ENCODE measurements around the gene OR2T33. TPM values are rescaled to one million over a fixed set of nuclear protein-coding genes. Genes with fewer than 3 reads are reported as not detected.

Gene OR2T33
- polyA plus RNA-seq, 1 experiment, result not detected

- TF ChIP-seq, protein P1, sequence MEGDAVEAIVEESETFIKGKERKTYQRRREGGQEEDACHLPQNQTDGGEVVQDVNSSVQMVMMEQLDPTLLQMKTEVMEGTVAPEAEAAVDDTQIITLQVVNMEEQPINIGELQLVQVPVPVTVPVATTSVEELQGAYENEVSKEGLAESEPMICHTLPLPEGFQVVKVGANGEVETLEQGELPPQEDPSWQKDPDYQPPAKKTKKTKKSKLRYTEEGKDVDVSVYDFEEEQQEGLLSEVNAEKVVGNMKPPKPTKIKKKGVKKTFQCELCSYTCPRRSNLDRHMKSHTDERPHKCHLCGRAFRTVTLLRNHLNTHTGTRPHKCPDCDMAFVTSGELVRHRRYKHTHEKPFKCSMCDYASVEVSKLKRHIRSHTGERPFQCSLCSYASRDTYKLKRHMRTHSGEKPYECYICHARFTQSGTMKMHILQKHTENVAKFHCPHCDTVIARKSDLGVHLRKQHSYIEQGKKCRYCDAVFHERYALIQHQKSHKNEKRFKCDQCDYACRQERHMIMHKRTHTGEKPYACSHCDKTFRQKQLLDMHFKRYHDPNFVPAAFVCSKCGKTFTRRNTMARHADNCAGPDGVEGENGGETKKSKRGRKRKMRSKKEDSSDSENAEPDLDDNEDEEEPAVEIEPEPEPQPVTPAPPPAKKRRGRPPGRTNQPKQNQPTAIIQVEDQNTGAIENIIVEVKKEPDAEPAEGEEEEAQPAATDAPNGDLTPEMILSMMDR (IDR thresholded peaks at IDR 0.05; ENCODE audit: low read depth, low read length), result no peak
- Histone ChIP-seq H3K27me3 (ENCODE audit: control insufficient read depth, insufficient read depth, low read length) (no peaks in the 10 kb centered on the region), H3K27ac (ENCODE audit: low read depth, low read length) (no peak overlapping the region), H3K9me3 (ENCODE audit: control insufficient read depth, insufficient read depth, low read length) (peaks cover 16% of the 10 kb centered on the region), H3K4me3 (ENCODE audit: low read depth, low read length) (no peak overlapping the region)
- DNase-seq (ENCODE audit: low read depth, low spot score), result no peak
- ChIA-PET POLR2A (no interaction called here), CTCF (no interaction called here)
These were observed 38.3 kb downstream of the OR2T33 start for GRCh38 chr1:248239478-248239877.

GRCh38 chr1:248231117-248231516, 46.7 kb downstream of the OR2T33 start, which contains the start of gene OR2M4:
OR2M4 (plus strand) TSS chr1:248231417; CDS start chr1:248238929, 7,512 bp downstream.
- CTCF ChIA-PET, result no interaction called here
- H3K27ac ChIP-seq (ENCODE audit: low read depth, low read length), result no peak within 1 kb of the TSS

DNA sequence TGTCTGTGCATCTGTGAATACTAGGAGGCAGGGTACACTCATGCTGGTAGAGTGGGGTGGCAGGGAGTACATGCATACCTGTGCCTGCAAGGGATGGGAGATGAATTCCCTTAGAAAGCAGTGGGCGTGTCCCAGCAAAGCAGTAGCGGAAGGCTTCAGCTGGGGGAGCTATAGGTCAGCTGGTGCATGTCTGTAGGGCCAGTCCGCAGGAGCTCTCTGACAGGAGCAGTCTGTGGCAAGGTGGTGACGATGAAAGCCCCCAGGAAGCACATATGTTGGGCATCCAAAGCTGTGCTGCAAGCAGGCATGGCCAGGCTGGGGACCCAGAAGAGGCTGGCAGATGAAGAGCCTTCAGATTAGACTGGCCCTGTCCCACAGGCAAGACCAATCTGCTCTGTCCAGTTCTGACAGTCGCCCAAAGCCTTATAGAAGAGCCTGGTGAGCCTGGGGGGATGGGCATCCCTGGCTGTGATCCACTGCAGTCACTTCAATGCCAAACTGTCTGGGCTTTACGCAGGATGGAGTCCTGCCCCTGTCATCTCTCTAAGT, 48.3 kb downstream of the OR2T33 start:
- TF ChIP-seq, protein P1 (IDR thresholded peaks at IDR 0.05; ENCODE audit: low read depth, low read length), result no peak
- Histone ChIP-seq H3K27ac (ENCODE audit: low read depth, low read length) (no peak overlapping the region), H3K27me3 (ENCODE audit: control insufficient read depth, insufficient read depth, low read length) (no peaks in the 10 kb centered on the region), H3K9me3 (ENCODE audit: control insufficient read depth, insufficient read depth, low read length) (peaks cover 19% of the 10 kb centered on the region), H3K4me3 (ENCODE audit: low read depth, low read length) (no peak overlapping the region)
- POLR2A ChIA-PET, result no interaction called here
- DNase-seq (ENCODE audit: low read depth, low spot score), result no peak
- CTCF ChIA-PET, result no interaction called here

More at GRCh38 chr1:248231117-248231516, 46.7 kb downstream of the OR2T33 start, which contains the start of gene OR2M4:
- TF ChIP-seq, protein P1 (IDR thresholded peaks at IDR 0.05; ENCODE audit: low read depth, low read length), result no peak
- POLR2A ChIA-PET, result no interaction called here
- H3K9me3 ChIP-seq (ENCODE audit: control insufficient read depth, insufficient read depth, low read length), result peaks cover 19% of the 10 kb centered on the region
- no peaks in the 10 kb centered on the region for H3K27me3 ChIP-seq (ENCODE audit: control insufficient read depth, insufficient read depth, low read length)
- DNase-seq (ENCODE audit: low read depth, low spot score), result no peak
- no peak within 1 kb of the TSS for H3K4me3 ChIP-seq (ENCODE audit: low read depth, low read length)

DNA sequence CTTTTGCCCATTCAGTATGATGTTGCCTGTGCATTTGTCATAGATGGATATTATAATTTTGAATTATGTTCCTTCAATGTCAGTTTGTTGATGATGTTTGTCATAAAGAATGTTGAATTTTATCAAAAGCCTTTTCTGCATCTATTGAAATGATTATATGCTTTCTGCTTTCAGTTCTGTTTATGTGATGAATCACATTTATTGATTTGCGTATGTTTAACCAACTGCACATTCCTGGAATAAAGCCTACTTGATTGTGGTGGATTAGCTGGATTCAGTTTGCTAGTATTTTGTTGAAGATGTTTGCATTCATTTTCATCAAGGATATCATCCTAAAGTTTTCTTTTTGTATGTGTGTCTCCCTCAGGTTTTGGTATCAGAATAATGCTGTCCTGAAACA, 52.2 kb downstream of the OR2T33 start:
- TF ChIP-seq, protein P1 (IDR thresholded peaks at IDR 0.05; ENCODE audit: low read depth, low read length), result no peak
- no peak overlapping the region for H3K27ac ChIP-seq (ENCODE audit: low read depth, low read length)
- POLR2A ChIA-PET, result no interaction called here
- H3K27me3 ChIP-seq (ENCODE audit: control insufficient read depth, insufficient read depth, low read length), result no peaks in the 10 kb centered on the region
- CTCF ChIA-PET, result no interaction called here
- H3K9me3 ChIP-seq (ENCODE audit: control insufficient read depth, insufficient read depth, low read length), result peaks cover 19% of the 10 kb centered on the region
- no peak for DNase-seq (ENCODE audit: low read depth, low spot score)
- H3K4me3 ChIP-seq (ENCODE audit: low read depth, low read length), result no peak overlapping the region

Other genes with a start within 250 kb of the OR2T33 start
- not detected in 2 replicates for gene OR2L2, start 247.9 kb downstream of the OR2T33 start, polyA plus RNA-seq (2011; rRNA removed)
- gene OR2L3, start 231.1 kb downstream of the OR2T33 start, polyA plus RNA-seq (2011; rRNA removed), result not detected in 2 replicates
- not detected in 2 replicates for gene OR2L13, start 182.8 kb downstream of the OR2T33 start, polyA plus RNA-seq (2011; rRNA removed)
- not detected in 2 replicates for gene OR2M5, start 132.8 kb downstream of the OR2T33 start, polyA plus RNA-seq (2011; rRNA removed)
- not detected in 2 replicates for gene OR2M2, start 103.2 kb downstream of the OR2T33 start, polyA plus RNA-seq (2011; rRNA removed)
- gene OR2M3, start 80.7 kb downstream of the OR2T33 start, polyA plus RNA-seq (2011; rRNA removed), result not detected in 2 replicates
- gene OR2M4, start 46.6 kb downstream of the OR2T33 start, polyA plus RNA-seq (2011; rRNA removed), result not detected in 2 replicates
- gene OR2T12, start 25.4 kb upstream of the OR2T33 start, polyA plus RNA-seq (2011; rRNA removed), result not detected in 2 replicates
- gene OR2M7, start 46.6 kb upstream of the OR2T33 start, polyA plus RNA-seq (2011; rRNA removed), result not detected in 2 replicates
- not detected in 2 replicates for gene OR14C36, start 70.8 kb upstream of the OR2T33 start, polyA plus RNA-seq (2011; rRNA removed)
- gene OR2T4, start 83.7 kb upstream of the OR2T33 start, polyA plus RNA-seq (2011; rRNA removed), result not detected in 2 replicates
- not detected in 2 replicates for gene OR2T6, start 97.8 kb upstream of the OR2T33 start, polyA plus RNA-seq (2011; rRNA removed)
- not detected in 2 replicates for gene OR2T1, start 125.1 kb upstream of the OR2T33 start, polyA plus RNA-seq (2011; rRNA removed)
- gene OR2T2, start 167.7 kb upstream of the OR2T33 start, polyA plus RNA-seq (2011; rRNA removed), result not detected in 2 replicates
- not detected in 2 replicates for gene OR2T3, start 195.4 kb upstream of the OR2T33 start, polyA plus RNA-seq (2011; rRNA removed)
- gene OR2T5, start 210.6 kb upstream of the OR2T33 start, polyA plus RNA-seq (2011; rRNA removed), result not detected in 2 replicates
- not detected in 2 replicates for gene OR2G6, start 230.1 kb upstream of the OR2T33 start, polyA plus RNA-seq (2011; rRNA removed)

All from AG04450 (cell line).